GM10248 (cell line): ENCODE results near the gene DHX38.
A peak's percentile ranks its signal among the peaks of the same experiment; 100 is the strongest.

Source experiments
- CTCF ChIA-PET: fragments of 300-600 bp; sonication (Branson Sonifier 250); formaldehyde crosslinking; extraction: SDS; loops from one replicate; lab custom pipeline; 2021; ENCODE audit warnings: antibody characterized with exemption; lab: Yijun Ruan, JAX
- POLR2A ChIA-PET: fragments of 350-650 bp; sonication (Branson Sonifier 250); formaldehyde crosslinking; extraction: SDS; loops from one replicate; lab custom pipeline; 2020; ENCODE audit warnings: antibody characterized with exemption; lab: Yijun Ruan, JAX
- DNase-seq: peaks from one replicate; pipeline ENCODE4 v3.0.0; 2012; ENCODE audit errors: extremely low spot score
- CTCF ChIP-seq: IDR thresholded peaks from 2 replicates; pipeline ENCODE4 v1.5.1; 2012; ENCODE audit warnings: mild to moderate bottlenecking, low read depth; ENCODE audit errors: extremely low read depth, missing control alignments, control extremely low read depth

The DHX38 gene

DNA sequence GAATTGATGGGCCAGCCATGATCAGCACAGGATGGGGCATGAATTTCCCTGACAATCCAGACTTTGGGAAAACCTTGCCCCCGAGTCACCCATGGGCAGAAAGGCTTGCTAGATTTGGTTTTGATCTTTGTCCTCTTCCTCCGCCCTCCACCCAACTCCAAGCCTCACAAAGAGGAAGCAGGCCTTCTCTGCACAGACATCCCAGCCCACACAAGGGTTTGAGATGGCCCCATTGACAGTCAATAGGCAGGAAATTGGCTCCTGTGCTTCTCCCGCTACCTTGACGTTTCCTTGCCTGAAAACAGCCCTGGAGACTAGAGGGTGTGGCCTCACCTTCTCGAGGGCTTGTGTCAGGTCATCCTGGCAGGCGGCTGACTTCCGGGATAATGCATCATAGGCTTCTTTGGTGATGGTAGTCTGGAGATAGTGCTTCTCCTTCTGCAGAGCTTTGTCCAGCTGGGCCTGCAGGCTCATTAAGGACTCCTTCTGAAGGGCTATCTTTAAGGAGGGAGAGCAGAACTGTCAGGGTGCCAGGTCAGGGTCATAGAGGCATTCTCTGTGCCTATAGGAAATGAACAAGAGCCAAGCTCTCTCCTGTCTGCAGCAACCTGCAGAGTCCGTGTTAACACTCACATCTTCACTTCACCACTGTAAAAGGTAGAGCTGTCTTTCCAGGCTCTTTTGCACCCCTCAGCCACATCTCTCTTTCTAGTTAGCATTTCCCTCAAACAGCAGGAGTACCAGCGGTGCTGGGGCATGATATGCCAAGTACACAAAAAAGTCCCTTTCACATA is 32.2 kb downstream of the DHX38 start:
- no peak for TF ChIP-seq CTCF
- peak; percentile 25 for DNase-seq
- POLR2A ChIA-PET = no interaction called here
- CTCF ChIA-PET = interaction anchor here (0.6 to 3.1 kb wide), 24 partner anchors 8 to 1833 kb away, joined by 3 to 32 read pairs (median 5); partner anchors contain the start of genes DHX38, HPR and TXNL4B

DNA sequence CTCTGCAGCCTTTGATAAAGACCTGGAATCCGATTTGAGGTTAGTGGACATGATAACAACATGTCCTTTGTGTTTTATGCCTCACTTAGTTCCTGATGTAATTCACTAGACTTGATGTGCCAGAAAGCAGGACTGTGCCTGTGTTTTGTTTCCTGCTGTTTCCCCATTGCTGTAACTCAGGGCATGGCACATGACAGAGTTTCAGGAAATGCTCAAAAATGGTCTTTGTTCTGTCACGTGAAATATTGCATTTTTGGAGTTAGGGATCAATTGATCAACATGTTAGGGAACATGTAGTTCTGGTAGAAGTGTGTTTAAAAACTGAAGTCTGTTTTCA is 32.8 kb downstream of the DHX38 start:
- no peak for TF ChIP-seq CTCF
- CTCF ChIA-PET = interaction anchor here (1.7 kb wide), 1 partner anchor 31 kb away, joined by 6 read pairs; no protein-coding TSS in a partner anchor
- DNase-seq = no peak
- POLR2A ChIA-PET = no interaction called here

DNA sequence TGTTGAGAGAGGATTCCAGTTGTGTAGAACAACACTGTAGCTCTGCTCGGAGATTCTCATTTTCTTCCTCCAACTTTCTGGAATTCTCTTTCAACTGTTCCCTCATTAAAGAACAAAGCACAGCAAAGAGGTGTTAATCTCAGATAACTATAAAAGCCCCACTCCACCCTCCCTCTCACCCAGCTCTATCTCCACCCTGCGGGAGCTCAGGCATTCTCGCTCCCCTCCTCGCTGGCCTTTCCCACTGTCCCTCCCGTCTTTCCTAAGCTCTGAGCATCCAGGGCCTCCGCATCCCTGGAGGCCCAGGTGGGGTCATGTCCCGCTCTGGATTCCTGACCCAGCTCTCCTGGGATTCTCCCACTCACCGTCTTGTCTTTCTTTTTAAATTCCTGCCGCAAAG is 35.1 kb downstream of the DHX38 start:
- POLR2A ChIA-PET = no interaction called here
- DNase-seq = no peak
- no peak for TF ChIP-seq CTCF
- CTCF ChIA-PET = interaction anchor here (1.2 to 2.7 kb wide), 4 partner anchors 9 to 338 kb away, joined by 3 to 8 read pairs (median 4); no protein-coding TSS in a partner anchor

DNA sequence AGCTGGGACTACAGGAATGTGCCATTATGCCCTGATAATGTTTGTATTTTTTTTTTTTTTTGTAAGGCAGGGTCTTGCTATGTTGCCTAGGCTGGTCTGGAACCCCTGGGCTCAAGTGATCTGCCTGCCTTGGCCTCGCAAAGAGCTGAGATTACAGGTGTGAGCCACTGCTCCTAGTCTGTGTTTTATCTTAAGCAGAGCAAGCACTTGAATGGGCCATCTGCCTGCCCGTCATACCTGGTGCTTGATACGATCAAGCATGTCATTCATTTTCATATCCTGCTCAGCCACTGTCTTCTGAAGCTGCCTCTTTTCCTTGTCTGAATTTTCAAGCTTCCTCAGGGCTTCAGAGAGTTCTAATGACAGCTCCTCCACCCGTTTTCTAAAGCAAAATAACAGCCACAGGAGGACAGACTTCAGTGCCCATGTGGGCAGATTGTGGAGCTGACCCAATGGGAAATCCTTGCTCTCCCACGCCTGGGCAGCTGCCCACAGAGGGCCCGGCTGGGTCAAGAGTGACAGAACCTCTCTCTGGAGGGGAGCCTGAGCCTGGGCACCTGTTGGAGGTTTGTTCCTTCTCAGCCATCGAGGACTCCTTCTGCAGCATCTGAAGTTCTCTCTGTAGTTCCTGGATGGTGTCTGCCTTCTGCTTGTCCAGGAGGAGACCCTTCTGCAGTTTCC is 36.5 kb downstream of the DHX38 start:
- no peak for TF ChIP-seq CTCF
- POLR2A ChIA-PET = no interaction called here
- CTCF ChIA-PET = interaction anchor here (0.7 to 2.7 kb wide), 4 partner anchors 8 to 337 kb away, joined by 3 to 8 read pairs (median 4); no protein-coding TSS in a partner anchor
- DNase-seq = no peak

GRCh38 chr16:72131036-72131435 is 37.4 kb downstream of the DHX38 start:
- CTCF ChIA-PET = interaction anchor here (1.0 to 1.4 kb wide), 5 partner anchors 9 to 336 kb away, joined by 3 to 4 read pairs (median 3); no protein-coding TSS in a partner anchor
- POLR2A ChIA-PET = no interaction called here
- TF ChIP-seq CTCF = no peak
- DNase-seq = no peak

DNA sequence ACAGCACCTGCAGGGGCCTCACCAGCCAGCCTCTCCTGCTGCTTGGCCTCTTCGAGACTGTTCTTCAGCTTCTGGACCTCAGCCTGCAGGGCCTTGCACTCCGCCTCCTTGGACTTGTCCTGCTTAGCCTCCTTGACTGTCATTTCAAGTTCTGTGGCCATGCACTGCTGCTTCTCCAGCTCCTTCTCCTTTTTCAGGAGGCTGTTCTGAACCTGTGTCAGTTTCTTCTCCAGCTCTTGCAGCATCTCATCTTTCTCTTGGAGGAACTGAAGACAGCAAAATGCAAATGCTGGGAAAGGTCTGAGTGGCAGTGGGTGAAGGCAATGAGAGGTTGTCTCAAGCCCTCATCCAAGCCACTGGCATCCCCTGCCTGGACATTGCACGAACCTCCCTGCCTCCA is 39.1 kb downstream of the DHX38 start:
- ChIA-PET POLR2A (no interaction called here), CTCF (interaction anchor here (0.9 kb wide), 1 partner anchor 8 kb away, joined by 4 read pairs; no protein-coding TSS in a partner anchor)
- DNase-seq = no peak
- no peak for TF ChIP-seq CTCF
